NCI-H1417 (cell line): ENCODE data around the gene NPHS1.
A peak's percentile ranks its signal among the peaks of the same experiment; 100 is the strongest.
"Not testable (repeated sequence)": the region's sequence is repeated elsewhere in the genome, so short reads cannot be mapped to it uniquely, and the experiment has no call there.

Experiments
- DNase-seq, 3 experiments: peaks; one replicate each; lab custom pipeline; 2025; lab: John Stamatoyannopoulos, UW

The NPHS1 gene

GRCh38 chr19:35852029-35852780 lies at the start of gene NPHS1:
NPHS1 (minus strand) TSS chr19:35852504; CDS start chr19:35851837, 667 bp downstream.
- DNase-seq: no peak

- no peak for DNase-seq
Observed at GRCh38 chr19:35901055-35901644, 48.8 kb upstream of the NPHS1 start.

GRCh38 chr19:35899547-35900214 lies 47.4 kb upstream of the NPHS1 start:
- DNase-seq: peak; percentile 67 to 84 (median 83)

- DNase-seq: no peak
Observed at GRCh38 chr19:35898499-35898809, 46.1 kb upstream of the NPHS1 start.

GRCh38 chr19:35897706-35898451 lies 45.6 kb upstream of the NPHS1 start:
- DNase-seq: no peak

GRCh38 chr19:35896643-35897040 lies 44.3 kb upstream of the NPHS1 start:
- no peak for DNase-seq

- DNase-seq: no peak
Observed at GRCh38 chr19:35895911-35896642, 43.8 kb upstream of the NPHS1 start.

GRCh38 chr19:35894342-35894741 lies 42.0 kb upstream of the NPHS1 start:
- DNase-seq: no peak

GRCh38 chr19:35891819-35892218 lies 39.5 kb upstream of the NPHS1 start:
- DNase-seq: not testable (repeated sequence)

- no peak for DNase-seq
Observed at GRCh38 chr19:35890113-35890650, 37.9 kb upstream of the NPHS1 start.

- DNase-seq: no peak
Observed at GRCh38 chr19:35889370-35890112, 37.2 kb upstream of the NPHS1 start.

- no peak for DNase-seq
Observed at GRCh38 chr19:35888398-35888797, 36.1 kb upstream of the NPHS1 start.

GRCh38 chr19:35887197-35887596 lies 34.9 kb upstream of the NPHS1 start:
- DNase-seq: no peak

- DNase-seq: no peak
Observed at GRCh38 chr19:35885904-35886303, 33.6 kb upstream of the NPHS1 start.

- DNase-seq: no peak
Observed at GRCh38 chr19:35885225-35885738, 33.0 kb upstream of the NPHS1 start.

GRCh38 chr19:35883882-35884281 lies 31.6 kb upstream of the NPHS1 start:
- DNase-seq: no peak

GRCh38 chr19:35882114-35882832 lies 30.0 kb upstream of the NPHS1 start:
- DNase-seq: peak; percentile 56 to 89 (median 81)

- peak in 1 of 3 experiments; percentile 34 for DNase-seq
Observed at GRCh38 chr19:35879770-35880317, 27.5 kb upstream of the NPHS1 start.

- DNase-seq: no peak
Observed at GRCh38 chr19:35879068-35879467, 26.8 kb upstream of the NPHS1 start.
